Measurements from ENCODE around the gene FMO2.

Gene FMO2, protein sequence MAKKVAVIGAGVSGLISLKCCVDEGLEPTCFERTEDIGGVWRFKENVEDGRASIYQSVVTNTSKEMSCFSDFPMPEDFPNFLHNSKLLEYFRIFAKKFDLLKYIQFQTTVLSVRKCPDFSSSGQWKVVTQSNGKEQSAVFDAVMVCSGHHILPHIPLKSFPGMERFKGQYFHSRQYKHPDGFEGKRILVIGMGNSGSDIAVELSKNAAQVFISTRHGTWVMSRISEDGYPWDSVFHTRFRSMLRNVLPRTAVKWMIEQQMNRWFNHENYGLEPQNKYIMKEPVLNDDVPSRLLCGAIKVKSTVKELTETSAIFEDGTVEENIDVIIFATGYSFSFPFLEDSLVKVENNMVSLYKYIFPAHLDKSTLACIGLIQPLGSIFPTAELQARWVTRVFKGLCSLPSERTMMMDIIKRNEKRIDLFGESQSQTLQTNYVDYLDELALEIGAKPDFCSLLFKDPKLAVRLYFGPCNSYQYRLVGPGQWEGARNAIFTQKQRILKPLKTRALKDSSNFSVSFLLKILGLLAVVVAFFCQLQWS

DNA sequence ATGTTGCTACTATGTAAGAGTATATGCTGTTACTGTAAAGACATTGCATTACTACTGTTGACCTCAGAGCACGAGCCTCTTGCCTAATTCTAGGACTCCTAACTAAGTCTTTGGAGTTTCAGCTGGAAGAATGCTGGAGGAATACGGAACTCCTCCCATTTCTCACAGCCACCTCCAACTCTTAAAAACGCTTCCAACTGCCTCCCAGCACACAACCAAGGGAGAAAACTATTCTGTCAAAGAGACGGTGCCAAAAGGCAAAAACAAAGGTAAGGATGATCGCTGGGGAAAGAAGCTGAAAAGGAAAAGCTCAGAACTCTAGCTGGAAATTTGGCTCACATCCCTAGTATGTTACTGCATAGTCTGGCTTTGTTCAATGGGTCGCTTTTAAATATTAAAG lies at the start of gene FMO2:
FMO2 (plus strand) TSS at position 210 of the 400 bp plus-strand sequence. CDS start 414 bp downstream, outside the sequence.
- DNase-seq (ENCODE audit: low spot score), result no peak

DNA sequence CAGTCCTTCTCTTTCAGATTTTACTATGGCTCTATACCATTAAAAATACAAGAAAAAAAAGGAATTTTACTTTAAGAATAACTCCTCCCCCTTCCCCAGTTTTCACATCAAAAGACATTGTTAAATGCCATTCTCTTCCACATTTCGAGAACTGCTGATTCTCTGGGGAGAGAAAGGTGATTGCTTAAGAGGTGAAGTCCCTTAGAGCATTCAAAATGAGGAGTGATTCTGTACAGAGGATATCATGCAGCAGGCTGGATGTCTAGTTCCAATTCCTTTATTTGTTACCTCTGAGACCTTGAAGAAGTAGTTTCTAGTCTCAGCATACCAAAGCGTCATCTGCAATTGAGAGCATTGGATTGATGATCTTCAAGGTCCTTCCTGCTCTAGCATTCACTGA lies 47.5 kb upstream of the FMO2 start:
- DNase-seq (ENCODE audit: low spot score), result no peak

DNA sequence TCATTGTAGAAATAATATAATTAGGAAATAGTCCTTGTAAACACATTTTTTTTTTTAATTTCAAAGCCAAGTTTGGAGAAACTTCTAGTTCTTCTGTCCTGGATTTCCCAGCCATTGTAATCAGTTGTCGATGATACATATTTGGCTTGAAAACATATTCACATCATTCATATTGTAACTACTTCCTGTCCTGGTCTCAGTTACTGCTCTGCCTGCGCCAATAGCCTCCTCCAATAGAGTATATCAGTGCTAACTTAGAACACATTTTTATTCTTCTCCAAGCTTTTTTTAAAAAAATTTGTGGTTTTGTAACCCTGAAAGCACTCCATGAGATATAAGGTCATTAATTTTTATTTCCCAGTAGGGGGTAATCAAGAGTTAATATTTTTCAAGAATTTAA lies 46.1 kb upstream of the FMO2 start:
- DNase-seq (ENCODE audit: low spot score), result no peak

DNA sequence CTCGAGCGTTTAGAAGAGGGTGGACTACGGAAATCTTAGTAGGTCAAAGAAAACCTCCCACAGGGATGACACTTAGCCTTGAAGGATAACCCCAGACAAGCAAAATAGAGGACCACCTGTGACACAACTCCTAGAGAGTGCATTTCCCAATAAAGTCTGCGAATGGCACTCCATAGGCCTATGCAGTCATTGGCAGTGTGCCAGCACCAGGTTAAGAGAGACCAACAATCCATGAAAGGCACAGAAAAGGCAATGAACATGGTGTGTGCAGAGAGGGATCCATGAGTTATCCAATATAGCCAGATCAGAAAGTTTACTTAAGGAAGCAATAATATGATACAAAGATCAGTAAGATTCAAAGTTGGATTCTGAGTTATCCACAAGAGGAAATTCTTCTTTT lies 45.2 kb upstream of the FMO2 start:
- no peak for DNase-seq (ENCODE audit: low spot score)

DNA sequence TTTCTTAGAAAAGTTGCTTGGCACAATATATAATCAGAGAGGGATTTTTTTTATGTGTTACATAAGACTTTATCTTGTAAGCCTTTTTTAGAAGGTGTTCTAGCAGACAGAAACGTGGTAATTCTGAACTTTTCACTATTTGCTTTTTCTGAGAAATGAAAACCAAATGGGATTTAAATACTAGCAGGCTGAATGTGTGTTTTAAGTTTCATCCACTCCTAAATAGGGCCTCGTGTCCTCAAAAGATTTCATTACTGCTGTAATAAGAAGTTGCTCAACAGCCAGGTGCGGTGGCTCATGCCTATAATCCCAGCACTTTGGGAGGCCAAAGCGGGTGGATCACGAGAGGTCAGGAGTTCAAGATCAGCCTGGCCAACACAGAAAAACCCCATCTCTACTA lies 44.7 kb upstream of the FMO2 start:
- no peak for DNase-seq (ENCODE audit: low spot score)

DNA sequence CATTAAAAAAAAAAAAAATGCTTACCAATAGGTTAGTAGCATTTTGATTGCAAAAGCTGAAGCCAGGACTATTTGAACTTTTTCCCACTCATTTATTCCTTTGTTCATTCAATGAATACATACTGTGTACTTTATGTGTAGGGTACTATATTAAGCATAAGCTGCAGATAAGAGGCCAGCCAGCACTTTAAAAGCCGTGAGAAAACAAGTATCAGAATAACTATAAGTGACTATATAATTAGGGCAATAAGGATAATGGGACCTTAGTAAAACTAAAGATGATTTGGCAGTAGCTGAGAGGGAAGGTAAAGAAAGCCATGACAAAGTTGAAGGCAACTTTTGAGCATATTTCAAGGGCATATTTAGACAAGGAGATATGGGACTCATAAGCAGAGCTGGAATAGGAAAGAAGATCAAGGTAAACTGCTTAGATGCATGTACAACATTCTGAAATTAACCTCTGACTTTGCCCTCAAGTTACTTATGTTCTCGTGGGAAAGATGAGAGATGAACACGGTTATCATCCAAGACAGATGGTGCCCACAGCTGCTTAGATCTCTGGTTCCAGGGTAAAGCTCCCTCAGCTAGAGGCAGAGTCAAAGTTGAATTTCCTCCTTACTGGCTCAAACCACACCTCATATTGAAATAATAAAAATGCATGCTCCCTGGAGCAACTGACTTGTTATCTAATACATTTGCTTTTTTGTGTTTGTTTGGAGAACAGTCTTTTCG lies 44.0 kb upstream of the FMO2 start:
- no peak for DNase-seq (ENCODE audit: low spot score)

DNA sequence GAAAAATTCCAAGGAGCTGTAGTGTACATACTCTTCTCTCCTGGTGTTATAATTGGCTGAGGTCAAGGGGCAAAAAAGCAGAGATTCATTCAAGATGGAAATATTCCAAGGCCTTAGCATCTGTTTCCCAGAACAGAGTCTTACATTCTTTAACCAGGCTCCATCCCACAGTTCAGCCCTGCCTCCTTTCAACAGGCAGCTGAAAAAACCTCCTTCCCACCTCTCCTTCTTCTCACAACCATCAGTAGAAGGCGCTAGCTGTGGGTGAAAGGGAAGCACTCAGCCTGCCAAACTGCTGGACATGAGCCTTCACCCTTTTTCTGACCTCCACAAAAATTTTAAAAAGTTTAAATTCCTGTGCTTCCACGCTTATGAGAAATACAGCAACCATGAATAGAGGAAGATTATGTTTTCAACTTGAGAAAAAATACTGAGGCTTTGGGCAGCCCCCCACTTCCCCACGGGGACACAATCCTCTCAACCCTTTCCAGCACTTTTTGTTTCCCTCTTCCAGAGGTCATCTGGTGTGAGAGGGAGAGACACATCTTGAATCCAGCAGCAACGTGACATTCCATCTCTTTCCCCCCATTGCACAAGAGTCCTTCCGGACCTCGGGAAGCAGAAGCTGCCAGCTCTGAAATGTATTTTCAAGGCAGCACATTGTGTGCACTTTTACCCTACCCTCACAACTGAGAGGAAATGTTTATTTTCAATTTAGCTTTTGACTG lies 43.2 kb upstream of the FMO2 start:
- no peak for DNase-seq (ENCODE audit: low spot score)

DNA sequence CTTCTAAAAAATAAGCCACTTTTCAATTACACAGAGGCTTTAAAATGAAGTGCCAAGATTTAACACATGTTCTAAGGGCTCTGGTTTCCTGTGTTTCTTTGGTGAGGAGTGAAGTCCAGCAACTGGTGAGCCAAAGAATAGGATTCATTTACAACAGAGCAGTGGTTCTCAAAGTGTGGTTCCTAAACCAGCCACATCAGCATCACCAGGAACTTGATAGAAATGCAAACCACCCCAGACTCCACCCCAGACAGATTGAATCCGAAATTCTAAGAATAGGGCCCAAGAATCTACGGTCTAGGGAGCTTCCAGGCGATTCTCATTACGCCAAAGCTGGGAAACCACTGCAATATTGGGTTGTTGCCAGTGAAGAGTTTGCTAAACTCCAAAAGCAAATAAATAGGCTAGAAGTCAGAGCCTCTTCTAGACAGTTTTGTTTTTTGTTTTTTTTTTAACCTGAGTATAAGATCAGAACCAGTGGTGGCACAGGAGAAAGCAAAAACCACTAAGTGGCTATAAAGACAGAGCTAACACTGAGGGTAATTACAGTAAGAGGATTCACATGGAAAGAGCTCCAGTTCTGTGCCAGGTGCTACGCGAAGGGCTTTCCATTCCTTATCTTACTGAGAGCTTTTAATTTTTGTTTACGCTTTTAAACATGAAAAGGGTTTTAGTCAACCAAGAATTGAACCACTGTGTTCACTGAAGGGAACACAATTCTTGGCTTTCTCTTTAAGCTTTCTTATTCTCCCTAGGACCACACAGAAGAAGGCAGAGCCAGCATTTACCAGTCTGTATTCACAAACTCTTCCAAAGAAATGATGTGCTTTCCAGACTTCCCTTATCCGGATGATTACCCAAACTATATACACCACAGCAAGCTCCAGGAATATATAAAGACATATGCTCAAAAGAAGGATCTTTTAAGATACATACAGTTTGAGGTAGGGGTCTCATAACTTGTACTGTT lies 42.4 kb upstream of the FMO2 start:
- DNase-seq (ENCODE audit: low spot score), result no peak

DNA sequence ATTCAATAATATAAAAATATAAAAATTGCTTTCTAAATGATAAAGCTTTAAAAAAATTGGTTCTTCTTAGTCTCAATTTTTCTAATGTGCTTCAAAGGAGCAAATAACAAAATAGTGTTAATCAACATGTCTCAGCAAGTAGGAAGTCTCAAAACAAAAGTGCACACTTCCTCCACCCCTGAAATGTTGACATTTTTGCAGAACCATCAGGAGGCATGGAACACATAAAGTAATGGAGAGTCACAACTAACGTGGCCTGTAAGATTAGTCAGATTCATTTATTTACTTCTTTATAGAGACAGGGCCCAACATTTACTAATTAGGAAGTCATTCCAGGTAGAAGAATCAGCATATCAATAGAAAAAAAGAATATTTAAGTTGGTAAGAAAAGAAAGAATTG lies 34.9 kb upstream of the FMO2 start:
- no peak for DNase-seq (ENCODE audit: low spot score)

DNA sequence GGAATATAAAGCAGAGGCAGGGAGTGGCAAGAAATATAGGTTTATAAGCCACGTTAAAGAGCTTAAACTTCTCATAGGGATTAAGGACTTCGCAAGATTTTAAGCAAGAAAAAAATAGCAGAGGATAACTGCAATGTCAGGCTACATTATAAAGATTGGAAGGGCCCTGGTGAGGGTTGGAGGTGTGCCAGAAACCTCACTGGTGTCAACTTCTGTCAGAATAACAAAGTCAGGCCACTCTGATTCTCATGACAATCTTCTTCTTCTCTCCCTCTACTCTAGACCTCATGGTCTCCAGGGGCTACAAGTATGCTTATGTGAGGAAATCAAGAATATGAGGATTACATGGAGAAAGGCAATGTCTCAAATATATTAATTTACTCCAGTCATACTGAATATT lies 32.6 kb upstream of the FMO2 start:
- no peak for DNase-seq (ENCODE audit: low spot score)

DNA sequence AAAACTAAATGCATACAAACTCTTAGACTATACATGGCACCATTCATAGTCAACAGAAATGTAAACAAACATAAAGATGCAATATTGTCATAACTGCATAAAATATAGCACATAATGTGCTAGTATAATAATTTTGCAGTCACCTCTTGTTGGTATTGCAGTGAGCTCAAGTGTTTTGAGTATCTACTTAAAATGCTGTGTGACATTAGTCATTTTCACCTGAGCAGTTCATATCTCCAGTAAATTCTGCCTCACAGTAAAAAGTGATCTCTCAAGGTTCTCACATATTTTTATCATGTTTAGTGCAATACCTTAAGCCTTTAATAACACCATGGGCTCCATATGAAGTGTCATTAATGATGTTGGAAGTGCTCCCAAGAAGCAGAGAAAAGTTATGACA lies 29.6 kb upstream of the FMO2 start:
- no peak for DNase-seq (ENCODE audit: low spot score)

DNA sequence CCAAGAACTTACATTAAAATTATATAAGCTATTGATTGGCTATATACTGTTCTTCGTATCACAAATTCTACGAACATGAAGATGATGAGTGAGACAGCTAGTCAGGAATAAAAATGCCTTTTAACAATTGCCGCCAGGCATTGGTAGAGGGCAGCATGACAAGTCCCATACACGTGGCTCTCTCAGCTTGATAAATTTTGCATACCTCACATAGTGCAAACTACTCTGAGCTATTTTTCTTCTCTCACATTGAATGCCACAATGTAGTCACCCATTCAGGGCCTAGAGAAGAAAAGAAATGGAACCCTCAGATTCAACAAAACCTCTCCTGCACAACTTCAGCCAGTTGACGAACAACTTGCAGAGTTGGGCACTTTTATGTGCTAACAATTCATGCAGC lies 27.0 kb upstream of the FMO2 start:
- no peak for DNase-seq (ENCODE audit: low spot score)

DNA sequence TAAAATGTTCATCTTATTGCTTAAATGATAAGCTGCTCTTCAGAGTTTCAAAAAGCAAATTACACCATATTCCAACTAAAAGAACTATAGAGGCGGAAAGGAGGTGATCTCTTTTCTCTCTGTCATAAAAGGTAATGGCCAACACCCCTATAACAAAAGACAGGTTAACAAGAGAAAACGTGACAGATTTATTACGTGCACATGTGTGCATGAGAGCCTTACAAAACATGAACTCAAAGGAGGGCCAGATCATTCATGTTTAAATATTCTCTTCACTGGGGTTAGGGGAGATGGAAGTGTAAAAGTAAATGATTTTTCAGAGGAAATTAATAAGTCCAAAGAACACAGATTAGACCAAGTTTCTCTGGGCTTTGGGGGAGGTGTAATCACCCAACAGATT lies 26.5 kb upstream of the FMO2 start:
- no peak for DNase-seq (ENCODE audit: low spot score)

DNA sequence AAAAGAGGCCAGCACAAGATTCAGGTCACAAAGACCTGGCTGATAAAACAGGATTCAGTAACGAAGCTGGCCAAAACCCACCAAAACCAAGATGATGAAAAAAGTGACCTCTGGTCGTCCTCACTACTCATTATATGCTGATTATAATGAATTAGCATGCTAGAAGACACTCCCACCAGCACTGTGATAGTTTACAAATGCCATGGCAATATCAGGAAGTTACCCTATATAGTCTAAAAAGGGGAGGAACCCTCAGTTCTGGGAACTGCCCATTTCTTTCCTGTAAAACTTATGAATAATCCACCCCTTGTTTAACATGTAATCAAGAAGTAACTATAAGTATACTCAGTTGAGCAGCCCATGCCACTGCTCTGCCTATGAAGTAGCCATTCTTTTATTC lies 26.0 kb upstream of the FMO2 start:
- no peak for DNase-seq (ENCODE audit: low spot score)

DNA sequence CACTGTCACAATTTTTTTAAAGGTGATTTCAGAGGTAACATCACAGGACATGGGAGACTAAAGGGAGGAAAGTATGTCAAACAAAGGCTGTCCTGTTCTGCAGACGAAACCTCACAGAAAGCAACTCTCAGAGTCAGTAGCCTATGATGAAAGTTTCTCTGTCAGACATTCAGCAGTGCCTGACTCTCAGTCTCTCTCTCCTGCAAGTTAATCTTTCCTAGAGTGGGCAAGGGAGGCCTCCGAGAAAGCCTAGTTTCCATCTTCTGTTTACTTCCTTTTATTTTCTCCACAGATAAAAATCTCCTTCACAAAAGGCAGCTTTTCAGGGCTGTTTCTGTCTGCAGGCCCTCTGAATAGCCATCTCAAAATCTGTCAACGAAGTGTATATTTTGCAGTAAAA lies 24.9 kb upstream of the FMO2 start:
- DNase-seq (ENCODE audit: low spot score), result no peak

DNA sequence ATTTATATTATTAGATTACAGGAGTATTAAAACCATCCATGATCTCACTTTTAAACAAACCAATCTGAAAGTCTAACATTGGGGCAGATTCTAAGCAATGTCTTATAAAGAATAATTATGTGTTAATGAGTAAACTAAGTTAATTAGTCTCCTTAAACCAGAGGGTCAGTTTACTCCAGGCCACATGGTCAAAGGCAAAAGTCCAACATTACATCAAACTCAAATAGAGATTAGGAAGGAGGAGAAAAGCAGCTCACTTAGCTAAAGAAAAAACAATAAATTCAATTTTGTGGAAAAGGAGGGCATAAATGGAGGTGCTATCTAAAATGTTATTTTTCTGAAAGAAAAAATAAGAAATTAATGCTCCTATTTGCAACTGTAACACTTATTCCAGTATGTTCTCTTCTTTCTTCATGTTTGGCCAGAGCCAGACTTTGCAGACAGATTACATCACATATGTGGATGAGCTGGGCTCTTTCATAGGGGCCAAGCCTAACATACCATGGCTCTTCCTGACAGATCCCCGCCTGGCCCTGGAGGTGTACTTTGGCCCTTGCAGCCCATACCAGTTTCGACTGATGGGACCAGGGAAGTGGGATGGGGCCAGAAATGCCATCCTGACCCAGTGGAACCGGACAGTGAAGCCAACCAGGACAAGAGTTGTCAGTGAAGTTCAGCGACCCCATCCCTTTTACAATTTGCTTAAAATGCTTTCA lies 24.3 kb upstream of the FMO2 start:
- no peak for DNase-seq (ENCODE audit: low spot score)

DNA sequence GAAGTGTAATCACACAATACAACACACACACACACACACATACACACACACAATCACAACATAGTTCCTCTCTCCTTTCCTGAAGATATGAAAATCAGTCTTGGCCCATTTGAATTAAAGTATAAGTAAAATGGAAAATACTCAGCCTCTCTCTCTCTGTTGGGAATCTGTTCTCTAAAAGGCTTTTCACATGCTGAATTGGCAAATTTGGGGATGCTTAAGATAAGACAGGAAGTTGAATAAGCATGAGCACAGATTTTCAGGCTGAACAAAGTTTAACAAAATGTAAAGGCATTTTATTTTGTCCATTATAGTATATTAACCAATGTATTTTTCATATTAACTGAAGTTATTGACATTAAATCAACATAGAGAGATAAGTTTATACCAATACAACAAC lies 23.7 kb upstream of the FMO2 start:
- DNase-seq (ENCODE audit: low spot score), result no peak

DNA sequence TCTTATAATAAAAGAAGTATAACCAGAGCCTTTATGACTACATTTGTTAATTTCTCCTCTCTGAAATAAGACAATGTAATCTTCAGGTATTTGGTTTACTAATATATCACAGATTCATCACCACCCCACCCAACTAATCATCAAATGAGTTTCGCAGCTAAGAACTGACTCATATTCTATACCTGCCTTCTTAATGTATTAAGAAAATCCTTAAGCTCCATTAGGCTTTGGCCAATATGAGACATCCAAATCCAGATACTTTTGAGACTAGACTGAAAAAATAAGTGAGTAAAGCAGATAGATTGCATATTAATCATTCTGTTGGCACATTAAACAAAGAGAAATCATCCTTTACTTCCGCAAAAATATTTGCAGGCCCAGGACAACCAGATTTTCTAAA lies 18.7 kb upstream of the FMO2 start:
- DNase-seq (ENCODE audit: low spot score), result no peak

DNA sequence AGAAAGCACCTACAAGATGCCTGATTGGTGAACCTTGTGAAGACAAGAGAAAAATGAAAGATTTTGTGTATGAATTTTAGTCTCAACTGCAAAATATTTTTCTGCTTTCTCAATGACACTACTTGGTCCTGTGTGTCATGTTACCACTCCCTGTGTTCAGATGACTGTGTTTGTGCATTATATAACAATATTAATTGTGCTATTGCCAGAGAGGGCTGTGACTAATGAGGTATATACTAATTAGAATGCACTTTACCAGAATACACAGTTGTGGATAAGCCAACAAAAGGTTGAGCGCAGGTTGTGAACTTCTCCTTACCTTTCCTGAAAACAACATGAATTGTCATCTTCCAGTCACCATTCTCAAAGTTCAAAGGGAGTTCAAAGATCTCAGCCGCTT lies 17.3 kb upstream of the FMO2 start:
- no peak for DNase-seq (ENCODE audit: low spot score)

DNA sequence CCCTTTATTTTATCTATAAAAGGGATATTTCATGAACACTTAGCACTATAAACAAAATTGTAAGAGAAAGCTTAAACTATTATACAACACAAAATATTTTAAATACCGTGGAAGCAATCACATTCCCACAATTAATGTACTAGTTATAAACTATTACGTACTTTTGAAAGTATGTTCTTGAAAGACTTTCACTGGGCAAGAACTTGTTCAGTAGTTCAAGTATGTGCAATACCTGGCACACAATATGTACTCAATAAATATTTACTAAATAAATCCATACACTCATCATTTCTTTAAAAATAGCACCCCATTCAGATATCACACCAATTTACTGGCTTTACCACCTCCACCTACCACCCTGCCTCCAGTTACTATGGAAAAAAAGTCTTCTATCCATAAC lies 12.6 kb upstream of the FMO2 start:
- DNase-seq (ENCODE audit: low spot score), result no peak

DNA sequence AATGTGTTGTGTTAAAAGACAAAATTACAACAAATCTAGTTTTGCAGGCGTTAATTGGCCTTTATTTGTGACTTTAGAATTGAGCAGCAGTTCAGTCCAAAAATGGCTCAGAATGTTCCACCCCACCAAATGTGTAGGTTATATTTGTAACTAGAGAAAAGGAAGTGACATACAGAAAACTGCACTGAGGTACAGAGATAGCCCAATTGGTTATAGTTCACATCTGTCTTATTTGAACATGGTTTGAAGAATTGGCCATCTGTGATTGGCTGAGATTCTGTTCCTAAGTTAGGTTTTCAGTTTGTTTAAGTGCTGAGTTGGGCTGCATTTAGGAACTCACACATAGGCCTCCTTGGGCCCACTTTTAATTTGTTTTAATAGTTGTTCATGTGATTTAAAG lies 12.0 kb upstream of the FMO2 start:
- no peak for DNase-seq (ENCODE audit: low spot score)
